ENCODE measurements around the gene PTBP3.

The PTBP3 gene

DNA sequence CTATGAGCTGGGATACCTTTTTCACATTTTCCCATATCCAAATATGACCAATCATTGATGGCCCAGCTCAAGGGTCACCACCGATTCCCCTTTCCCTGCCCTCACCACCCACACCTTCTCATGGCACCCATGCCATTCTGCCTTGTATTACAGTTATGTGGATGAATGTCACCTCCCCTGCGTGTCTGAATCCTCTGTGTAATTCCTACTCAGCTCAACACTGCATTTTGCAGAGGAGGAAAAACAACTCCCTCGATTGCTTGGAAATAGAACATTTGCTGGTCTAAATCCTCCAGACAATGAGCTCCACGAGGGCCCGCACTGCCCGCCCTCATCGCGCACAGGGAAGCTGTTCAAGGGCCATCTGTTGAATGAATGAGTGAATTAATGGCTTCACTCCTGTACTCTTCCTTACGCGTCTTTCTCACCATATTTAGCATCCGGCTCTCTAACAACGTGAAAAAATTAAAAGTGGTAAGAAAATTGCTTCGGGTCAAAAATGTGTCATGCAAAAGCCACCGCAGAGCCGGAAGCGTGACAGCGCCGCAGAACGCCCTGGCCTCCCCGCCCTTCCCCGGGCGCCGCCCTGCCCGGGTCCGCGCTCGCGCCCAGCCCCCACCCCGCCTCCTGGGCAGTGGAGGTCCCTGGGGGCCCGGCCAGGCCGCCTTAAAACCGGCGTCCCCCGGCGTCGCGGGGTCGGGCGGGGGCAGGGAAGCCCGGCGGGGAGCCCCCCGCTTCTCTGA lies 159.0 kb downstream of the PTBP3 start:
- peak overlapping the region; percentile 93 for H3K27ac ChIP-seq
- TF ChIP-seq, protein P1, sequence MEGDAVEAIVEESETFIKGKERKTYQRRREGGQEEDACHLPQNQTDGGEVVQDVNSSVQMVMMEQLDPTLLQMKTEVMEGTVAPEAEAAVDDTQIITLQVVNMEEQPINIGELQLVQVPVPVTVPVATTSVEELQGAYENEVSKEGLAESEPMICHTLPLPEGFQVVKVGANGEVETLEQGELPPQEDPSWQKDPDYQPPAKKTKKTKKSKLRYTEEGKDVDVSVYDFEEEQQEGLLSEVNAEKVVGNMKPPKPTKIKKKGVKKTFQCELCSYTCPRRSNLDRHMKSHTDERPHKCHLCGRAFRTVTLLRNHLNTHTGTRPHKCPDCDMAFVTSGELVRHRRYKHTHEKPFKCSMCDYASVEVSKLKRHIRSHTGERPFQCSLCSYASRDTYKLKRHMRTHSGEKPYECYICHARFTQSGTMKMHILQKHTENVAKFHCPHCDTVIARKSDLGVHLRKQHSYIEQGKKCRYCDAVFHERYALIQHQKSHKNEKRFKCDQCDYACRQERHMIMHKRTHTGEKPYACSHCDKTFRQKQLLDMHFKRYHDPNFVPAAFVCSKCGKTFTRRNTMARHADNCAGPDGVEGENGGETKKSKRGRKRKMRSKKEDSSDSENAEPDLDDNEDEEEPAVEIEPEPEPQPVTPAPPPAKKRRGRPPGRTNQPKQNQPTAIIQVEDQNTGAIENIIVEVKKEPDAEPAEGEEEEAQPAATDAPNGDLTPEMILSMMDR (conservative IDR thresholded peaks at IDR 0.05): no peak

DNA sequence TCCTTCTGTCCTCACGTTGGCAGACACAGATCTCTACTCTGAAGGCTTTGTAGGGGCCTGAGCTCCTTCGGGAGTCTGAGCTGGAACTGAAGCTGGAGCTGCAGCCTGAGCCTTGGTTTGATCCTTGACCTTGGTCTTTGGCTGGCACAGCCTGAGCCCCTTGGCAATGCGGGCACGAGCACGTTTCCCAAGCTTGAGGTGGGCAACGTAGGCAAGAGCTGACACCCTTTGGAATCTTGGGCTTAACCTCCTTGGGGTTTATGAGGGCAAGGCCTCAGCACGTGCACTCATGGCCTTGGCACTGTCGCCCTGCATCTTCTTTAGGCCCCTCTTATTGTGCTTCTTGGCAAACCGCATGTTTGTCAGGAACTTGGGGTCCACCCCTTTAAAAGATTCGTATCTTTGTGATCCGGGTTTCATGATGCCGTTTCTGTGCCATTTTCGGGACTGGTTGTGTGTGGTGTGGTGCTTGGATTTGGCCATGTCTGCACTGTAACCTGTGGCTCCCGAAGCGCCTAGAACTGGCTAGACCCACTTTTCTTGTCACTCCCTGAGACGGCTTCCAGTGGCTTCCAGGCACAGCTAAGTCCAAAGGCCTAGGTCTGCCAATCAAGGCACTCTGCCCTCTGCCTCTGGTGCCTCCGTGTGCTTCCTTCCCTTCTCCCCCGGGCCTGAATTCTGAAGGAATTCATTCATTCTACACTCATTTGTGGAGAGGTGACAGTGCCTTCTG lies 159.8 kb downstream of the PTBP3 start:
- TF ChIP-seq, protein P1 (conservative IDR thresholded peaks at IDR 0.05): no peak
- H3K27ac ChIP-seq: peak overlapping the region; percentile 93

DNA sequence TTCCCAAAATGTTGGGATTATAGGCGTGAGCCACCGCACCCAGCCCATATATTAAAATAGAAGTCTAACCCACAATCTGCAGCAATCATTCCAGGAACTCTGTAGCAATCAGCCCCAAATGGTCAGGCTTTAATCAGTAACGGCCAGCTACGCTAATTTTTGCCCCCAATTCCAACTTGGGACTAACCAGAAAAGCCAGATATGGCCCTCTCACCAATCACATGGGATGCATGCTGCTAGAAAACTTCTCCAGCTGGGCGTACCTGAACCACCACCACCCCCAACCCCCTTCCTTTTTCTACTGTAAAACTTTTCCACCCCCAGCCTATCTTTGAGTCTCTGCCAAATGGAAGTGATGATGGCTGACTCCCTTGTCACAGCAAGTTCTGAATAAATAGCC lies 162.5 kb downstream of the PTBP3 start:
- TF ChIP-seq, protein P1 (conservative IDR thresholded peaks at IDR 0.05): no peak

DNA sequence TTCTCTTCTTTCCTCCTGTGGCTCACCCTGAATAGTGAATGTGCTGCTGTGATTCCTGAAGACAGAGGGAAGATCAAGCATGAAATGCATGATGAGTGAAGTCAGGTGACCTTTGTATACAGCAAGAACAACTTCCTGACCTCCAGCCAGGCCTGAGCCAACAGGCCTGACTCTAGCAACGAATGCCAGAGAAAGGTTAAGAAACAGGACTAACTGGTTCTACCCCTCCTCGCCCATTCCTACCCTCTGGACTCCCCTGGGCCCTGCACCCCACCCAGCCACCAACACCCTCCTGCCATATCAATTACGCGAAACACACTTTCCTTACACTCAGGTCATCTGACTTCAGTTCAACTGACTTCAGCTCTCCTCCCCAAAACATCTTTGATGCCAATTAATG lies 163.2 kb downstream of the PTBP3 start:
- TF ChIP-seq, protein P1 (conservative IDR thresholded peaks at IDR 0.05): no peak
- peak overlapping the region; percentile 50 for H3K27ac ChIP-seq

More for the DNA sequence above, 162.5 kb downstream of the PTBP3 start:
- H3K27ac ChIP-seq: peak overlapping the region; percentile 50

DNA sequence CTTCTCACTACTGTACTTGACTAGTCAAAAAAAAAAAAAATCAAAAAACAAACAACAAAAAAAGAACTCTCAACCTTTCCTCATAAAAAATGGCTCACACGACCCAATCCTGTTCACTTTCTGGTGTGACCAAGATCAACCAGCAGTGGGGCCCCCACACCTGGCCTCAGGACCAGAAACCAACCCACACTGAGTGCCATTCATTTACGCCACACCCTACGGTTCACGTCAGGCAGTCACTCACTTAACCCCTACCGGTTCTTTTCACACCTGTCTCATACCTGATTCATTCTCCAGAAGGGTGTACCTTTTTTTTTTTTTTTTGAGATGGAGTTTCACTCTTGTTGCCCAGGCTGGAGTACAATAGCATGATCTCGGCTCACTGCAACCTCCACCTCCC lies 164.1 kb downstream of the PTBP3 start:
- TF ChIP-seq, protein P1 (conservative IDR thresholded peaks at IDR 0.05): no peak
- peak overlapping the region; percentile 50; the same call in 1 of the 2 replicates for H3K27ac ChIP-seq

DNA sequence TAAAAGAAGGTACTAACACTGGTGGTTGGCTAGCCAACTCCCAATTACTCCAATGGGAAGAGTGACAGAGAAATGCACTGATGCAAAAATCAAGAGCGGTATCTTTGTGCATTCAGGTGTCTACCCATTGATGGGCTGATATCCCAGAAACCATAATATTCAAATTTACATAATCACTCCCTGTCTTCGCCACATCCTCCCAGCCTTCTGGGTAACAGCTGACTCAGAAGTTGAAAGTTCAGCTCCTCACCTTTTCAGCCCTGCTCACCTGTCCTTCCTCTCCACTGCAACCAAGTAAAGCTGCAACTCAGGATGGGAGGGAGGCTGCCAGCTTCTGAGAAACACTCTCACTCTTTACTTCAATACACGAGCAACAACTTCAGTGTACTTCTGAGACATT lies 165.2 kb downstream of the PTBP3 start:
- no peak overlapping the region for H3K27ac ChIP-seq
- TF ChIP-seq, protein P1 (conservative IDR thresholded peaks at IDR 0.05): no peak
